OCI-LY7 (cell line): ENCODE measurements around the gene ST8SIA2. TPM values are rescaled to one million over a fixed set of nuclear protein-coding genes. Genes with fewer than 3 reads are reported as not detected.

Experiments used
- BruUV-seq: library from RNA; stranded (reverse); fragments of 400-500 nt; replicated peaks from 2 replicates; lab custom pipeline; 2021; lab: Mats Ljungman, UMichigan
- CTCF ChIA-PET: fragments of 300-600 bp; sonication (Branson Sonifier 250); formaldehyde crosslinking; loops from one replicate; lab custom pipeline; 2022; ENCODE audit warnings: antibody characterized with exemption; ENCODE audit not compliant: unreplicated experiment; lab: Charles Lee
- POLR2A ChIA-PET: fragments of 300-600 bp; sonication (Branson Sonifier 250); formaldehyde crosslinking; loops from one replicate; lab custom pipeline; 2022; ENCODE audit warnings: antibody characterized with exemption; lab: Charles Lee
- DNase-seq: peaks from one replicate; pipeline ENCODE4 v3.0.0-alpha.2; 2015; ENCODE audit warnings: low spot score
- H2AFZ ChIP-seq: fragments of 200-600 bp; sonication (generic), shearing (Covaris generic); 2 replicates; pipeline ENCODE4 v1.6.1; 2014; ENCODE audit warnings: mild to moderate bottlenecking, antibody characterized with exemption, low read length, moderate library complexity
- H3K27ac ChIP-seq: fragments of 200-600 bp; sonication (generic); 2 replicates; pipeline ENCODE4 v1.5.1; 2014; ENCODE audit warnings: mixed run types, low read depth, mild to moderate bottlenecking, moderate library complexity, low read length, inconsistent platforms; ENCODE audit not compliant: poor library complexity, severe bottlenecking
- H3K36me3 ChIP-seq: fragments of 200-600 bp; sonication (generic); 2 replicates; pipeline ENCODE4 v1.6.1; 2014; ENCODE audit warnings: mild to moderate bottlenecking, antibody characterized with exemption, low read length, moderate library complexity, mixed read lengths; ENCODE audit not compliant: insufficient read depth
- H3K4me1 ChIP-seq: fragments of 200-600 bp; sonication (generic); 2 replicates; pipeline ENCODE4 v1.5.1; 2014; ENCODE audit warnings: mild to moderate bottlenecking, low read length; ENCODE audit not compliant: insufficient read depth, poor library complexity, severe bottlenecking
- H3K4me2 ChIP-seq: fragments of 200-600 bp; sonication (generic); 2 replicates; pipeline ENCODE4 v1.6.1; 2014; ENCODE audit warnings: mild to moderate bottlenecking, low read length
- H3K4me3 ChIP-seq: fragments of 200-600 bp; sonication (generic); 2 replicates; pipeline ENCODE4 v1.5.1; 2014; ENCODE audit warnings: mild to moderate bottlenecking, low read depth, low read length; ENCODE audit not compliant: poor library complexity, severe bottlenecking
- H3K79me2 ChIP-seq: fragments of 200-600 bp; sonication (generic); 2 replicates; pipeline ENCODE4 v1.6.1; 2016; ENCODE audit warnings: low read depth, mild to moderate bottlenecking, low read length, moderate library complexity, mixed read lengths; ENCODE audit not compliant: insufficient read depth
- H3K9me2 ChIP-seq: fragments of 200-600 bp; sonication (generic); 2 replicates; pipeline ENCODE4 v1.6.1; 2016; ENCODE audit warnings: mild to moderate bottlenecking, low read length, mixed read lengths; ENCODE audit not compliant: insufficient read depth
- H3K9me3 ChIP-seq: fragments of 200-600 bp; sonication (generic); 2 replicates; pipeline ENCODE4 v1.6.1; 2014; ENCODE audit warnings: mild to moderate bottlenecking, mixed run types, low read length, mixed read lengths
- H4K20me1 ChIP-seq: fragments of 200-600 bp; sonication (generic); 2 replicates; pipeline ENCODE4 v1.6.1; 2014; ENCODE audit warnings: mild to moderate bottlenecking, antibody characterized with exemption, low read length, moderate library complexity, mixed read lengths; ENCODE audit not compliant: insufficient read depth
- CTCF ChIP-seq: fragments of 200-600 bp; sonication (generic); conservative IDR thresholded peaks from 2 replicates; pipeline ENCODE4 v1.5.1; 2014; ENCODE audit warnings: mild to moderate bottlenecking, antibody characterized with exemption, low read length, moderate library complexity, mixed read lengths
- EZH2phosphoT487 ChIP-seq: fragments of 200-600 bp; sonication (generic); IDR thresholded peaks from 2 replicates; pipeline ENCODE4 v1.6.1; 2018; ENCODE audit warnings: low read depth, borderline replicate concordance, mild to moderate bottlenecking, mixed run types, antibody characterized with exemption, low read length, moderate library complexity, mixed read lengths
- intact Hi-C: fragments of 100-400 bp; cut with micrococcal nuclease; formaldehyde crosslinking; loops from one replicate; pipeline ENCODE4 v1.10.0; 2022; ENCODE audit not compliant: unreplicated experiment
- total RNA-seq, 2 experiments: library from RNA; depleted of rRNA in 1 of 2; stranded (reverse); fragments of >200 nt in 1 of 2; shearing (Covaris generic) in 1 of 2; gene quantifications; 2 replicates each; pipeline ENCODE4 v1.2.3, GENCODE V29; 2014 to 2022

Gene ST8SIA2
- total RNA-seq, 2 experiments from 2014 or later, result not detected

DNA sequence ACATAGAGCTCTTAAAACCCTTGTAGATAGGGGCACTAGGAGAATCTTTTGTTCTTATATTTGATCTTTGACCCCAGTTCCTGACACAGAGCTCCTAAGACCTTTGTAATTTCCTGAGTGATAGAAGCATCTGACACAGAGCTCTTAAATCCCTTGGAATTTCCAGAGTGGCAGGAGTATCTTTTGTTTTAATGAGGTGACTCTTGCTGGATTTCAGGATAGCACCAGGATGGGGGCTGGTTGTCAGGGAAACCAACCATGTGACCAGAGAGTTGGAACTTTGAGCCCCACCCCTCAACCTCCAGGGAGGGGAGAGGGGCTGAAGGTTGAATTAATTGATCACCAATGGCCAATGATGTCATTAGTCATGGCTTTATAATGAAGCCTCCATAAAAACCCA is 47.6 kb upstream of the ST8SIA2 start:
- Histone ChIP-seq H3K36me3 (no peaks in the 10 kb centered on the region), H3K4me2 (no peak overlapping the region), H3K27ac (no peak overlapping the region), H3K4me3 (no peak overlapping the region), H2AFZ (no peak overlapping the region), H3K9me2 (no peaks in the 10 kb centered on the region), H3K9me3 (no peaks in the 10 kb centered on the region), H3K4me1 (no peaks in the 10 kb centered on the region), H4K20me1 (no peaks in the 10 kb centered on the region), H3K79me2 (no peaks in the 10 kb centered on the region)
- BruUV-seq, result no TSS peak
- no peak for TF ChIP-seq EZH2phosphoT487
- no peak for TF ChIP-seq CTCF
- CTCF ChIA-PET, result no interaction called here
- POLR2A ChIA-PET, result no interaction called here
- DNase-seq, result no peak
- intact Hi-C loops, result no loop called here

GRCh38 chr15:92355307-92355706 is 38.4 kb upstream of the ST8SIA2 start:
- intact Hi-C loops, result no loop called here
- CTCF ChIA-PET, result no interaction called here

More at GRCh38 chr15:92355307-92355706, 38.4 kb upstream of the ST8SIA2 start:
- Histone ChIP-seq H3K79me2 (no peaks in the 10 kb centered on the region), H4K20me1 (no peaks in the 10 kb centered on the region), H2AFZ (no peak overlapping the region), H3K36me3 (no peaks in the 10 kb centered on the region), H3K9me2 (no peaks in the 10 kb centered on the region), H3K4me1 (no peaks in the 10 kb centered on the region), H3K4me2 (no peak overlapping the region), H3K9me3 (no peaks in the 10 kb centered on the region), H3K4me3 (no peak overlapping the region), H3K27ac (no peak overlapping the region)
- no peak for DNase-seq
- no TSS peak for BruUV-seq
- TF ChIP-seq EZH2phosphoT487, result no peak
- no peak for TF ChIP-seq CTCF
- POLR2A ChIA-PET, result no interaction called here
